ENCODE measurements around the gene ST6GALNAC4.

ST6GALNAC4 gene

GRCh38 chr9:127899128-127899943 is 17.5 kb downstream of the ST6GALNAC4 start, which contains the start of gene ST6GALNAC6:
Gene ST6GALNAC6, minus strand, starts transcription at chr9:127899603. Its CDS starts 1,622 bp downstream, at chr9:127897981.
- no peak for DNase-seq (ENCODE audit: low spot score)
- H3K36me3 ChIP-seq (ENCODE audit: low read depth) = peaks cover 27% of the 10 kb centered on the region
- TF ChIP-seq CTCF (IDR thresholded peaks at IDR 0.05; ENCODE audit: poor library complexity, severe bottlenecking) = no peak
- H3K4me3 ChIP-seq (ENCODE audit: severe bottlenecking) = peak within 1 kb of the TSS; percentile 53
- peaks cover under 1% of the 10 kb centered on the region for H3K4me1 ChIP-seq (ENCODE audit: insufficient read depth, poor library complexity, severe bottlenecking)
- H3K27me3 ChIP-seq (ENCODE audit: insufficient read depth, poor library complexity, severe bottlenecking) = no peaks in the 10 kb centered on the region
- peak; percentile 78 for ATAC-seq (ENCODE audit: low read depth)
- H3K9me3 ChIP-seq (ENCODE audit: severe bottlenecking) = peaks cover 3% of the 10 kb centered on the region
- peak within 1 kb of the TSS; percentile 51 for H3K27ac ChIP-seq (ENCODE audit: poor library complexity, severe bottlenecking)

GRCh38 chr9:127898433-127899127 is 18.3 kb downstream of the ST6GALNAC4 start:
- ATAC-seq (ENCODE audit: low read depth) (peak; percentile 58), DNase-seq (ENCODE audit: low spot score) (peak; percentile 67)
- peak overlapping the region; percentile 51 for H3K27ac ChIP-seq (ENCODE audit: poor library complexity, severe bottlenecking)
- no peak for TF ChIP-seq CTCF (IDR thresholded peaks at IDR 0.05; ENCODE audit: poor library complexity, severe bottlenecking)
- H3K4me3 ChIP-seq (ENCODE audit: severe bottlenecking) = peak overlapping the region; percentile 53
- peaks cover 3% of the 10 kb centered on the region for H3K9me3 ChIP-seq (ENCODE audit: severe bottlenecking)
- H3K36me3 ChIP-seq (ENCODE audit: low read depth) = peaks cover 34% of the 10 kb centered on the region
- H3K4me1 ChIP-seq (ENCODE audit: insufficient read depth, poor library complexity, severe bottlenecking) = no peaks in the 10 kb centered on the region
- H3K27me3 ChIP-seq (ENCODE audit: insufficient read depth, poor library complexity, severe bottlenecking) = no peaks in the 10 kb centered on the region

- ATAC-seq (ENCODE audit: low read depth) (peak; percentile 24; the same call in 1 of the 3 replicates), DNase-seq (ENCODE audit: low spot score) (no peak)
- no peak overlapping the region for H3K4me3 ChIP-seq (ENCODE audit: severe bottlenecking)
- H3K27ac ChIP-seq (ENCODE audit: poor library complexity, severe bottlenecking) = no peak overlapping the region
- H3K27me3 ChIP-seq (ENCODE audit: insufficient read depth, poor library complexity, severe bottlenecking) = no peaks in the 10 kb centered on the region
- no peak for TF ChIP-seq CTCF (IDR thresholded peaks at IDR 0.05; ENCODE audit: poor library complexity, severe bottlenecking)
- no peaks in the 10 kb centered on the region for H3K4me1 ChIP-seq (ENCODE audit: insufficient read depth, poor library complexity, severe bottlenecking)
- H3K36me3 ChIP-seq (ENCODE audit: low read depth) = peaks cover 45% of the 10 kb centered on the region
- H3K9me3 ChIP-seq (ENCODE audit: severe bottlenecking) = peaks cover 3% of the 10 kb centered on the region
These were observed 19.6 kb downstream of the ST6GALNAC4 start for GRCh38 chr9:127897193-127897692.

GRCh38 chr9:127896395-127897192 is 20.2 kb downstream of the ST6GALNAC4 start:
- Histone ChIP-seq H3K36me3 (ENCODE audit: low read depth) (peaks cover 45% of the 10 kb centered on the region), H3K9me3 (ENCODE audit: severe bottlenecking) (peaks cover 3% of the 10 kb centered on the region), H3K27ac (ENCODE audit: poor library complexity, severe bottlenecking) (no peak overlapping the region), H3K27me3 (ENCODE audit: insufficient read depth, poor library complexity, severe bottlenecking) (no peaks in the 10 kb centered on the region), H3K4me1 (ENCODE audit: insufficient read depth, poor library complexity, severe bottlenecking) (no peaks in the 10 kb centered on the region), H3K4me3 (ENCODE audit: severe bottlenecking) (no peak overlapping the region)
- TF ChIP-seq CTCF (IDR thresholded peaks at IDR 0.05; ENCODE audit: poor library complexity, severe bottlenecking) = no peak
- DNase-seq (ENCODE audit: low spot score) (no peak), ATAC-seq (ENCODE audit: low read depth) (no peak)

All from RWPE2 (cell line).